Hepatic stellate cell (primary cell): ENCODE data around the gene SPP2.

ENCODE experiments used
- DNase-seq: peaks from one replicate; pipeline ENCODE4 v3.0.0; 2011; ENCODE audit warnings: low spot score

Gene SPP2

DNA sequence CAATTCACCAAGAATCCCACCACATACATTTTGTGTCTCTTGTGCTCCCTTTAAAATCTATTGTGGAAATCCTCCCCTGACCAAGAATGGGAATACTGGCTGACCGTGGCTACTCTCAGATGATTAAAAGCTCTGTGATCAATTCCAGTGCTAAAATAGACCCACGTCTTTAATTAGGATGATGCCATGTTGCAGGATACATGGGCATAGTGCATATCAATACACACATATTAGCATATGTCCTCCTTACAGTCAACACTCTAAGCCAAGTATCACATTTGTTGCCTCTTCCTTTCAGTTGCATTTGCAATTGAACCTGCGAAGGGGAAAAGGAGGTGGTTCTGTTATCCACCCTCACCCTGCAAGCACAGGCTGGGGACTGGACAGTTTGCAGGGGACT is 41.8 kb downstream of the SPP2 start:
- DNase-seq, result no peak

DNA sequence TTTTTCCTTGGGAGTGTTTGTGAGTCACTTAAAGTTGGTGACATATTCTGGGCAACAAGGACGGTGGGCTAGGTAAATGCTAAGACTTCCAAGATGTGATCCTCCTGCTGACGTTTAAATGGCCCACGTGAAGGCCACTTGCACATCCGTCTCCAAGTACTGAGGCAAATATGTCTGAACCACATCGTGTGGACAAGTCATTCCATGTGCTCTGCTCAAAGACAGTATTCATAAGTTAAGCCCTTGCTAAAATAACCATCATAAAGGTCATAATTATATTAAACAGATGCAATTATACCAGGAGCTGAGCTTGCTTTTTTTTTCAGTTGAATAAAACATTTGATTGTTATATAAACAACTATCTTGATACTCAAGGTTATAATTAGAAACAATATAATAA is 44.8 kb downstream of the SPP2 start:
- DNase-seq, result no peak

DNA sequence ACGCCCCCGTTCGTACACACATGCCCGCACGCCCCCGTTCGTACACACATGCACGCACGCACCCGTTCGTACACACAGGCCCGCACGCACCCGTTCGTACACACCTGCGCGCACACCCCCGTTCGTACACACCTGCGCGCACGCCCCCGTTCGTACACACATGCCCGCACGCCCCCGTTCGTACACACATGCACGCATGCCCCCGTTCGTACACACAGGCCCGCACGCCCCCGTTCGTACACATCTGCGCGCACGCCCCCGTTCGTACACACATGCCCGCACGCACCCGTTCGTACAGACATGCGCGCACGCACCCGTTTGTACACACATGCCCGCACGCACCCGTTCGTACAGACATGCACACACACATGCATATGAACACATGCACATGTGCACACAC is 45.7 kb downstream of the SPP2 start:
- no peak for DNase-seq

DNA sequence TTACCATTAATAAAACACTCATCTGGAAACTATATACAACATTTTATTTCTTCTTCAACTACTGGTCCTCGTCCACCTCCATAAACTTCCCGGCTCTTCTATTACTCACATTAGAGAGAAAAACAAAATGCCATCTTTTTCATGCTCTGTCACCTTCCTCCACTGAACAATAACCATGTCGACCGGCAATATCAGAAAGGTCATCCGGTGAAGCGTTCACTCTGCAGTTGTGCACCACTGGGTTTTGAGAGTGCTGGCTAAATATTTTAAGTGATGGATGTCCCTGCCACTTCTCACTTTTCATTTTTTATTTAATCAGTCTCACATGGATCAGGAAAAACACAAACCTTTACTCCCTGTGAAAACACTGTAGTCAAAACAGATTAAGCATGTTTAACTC is 48.2 kb downstream of the SPP2 start:
- no peak for DNase-seq

DNA sequence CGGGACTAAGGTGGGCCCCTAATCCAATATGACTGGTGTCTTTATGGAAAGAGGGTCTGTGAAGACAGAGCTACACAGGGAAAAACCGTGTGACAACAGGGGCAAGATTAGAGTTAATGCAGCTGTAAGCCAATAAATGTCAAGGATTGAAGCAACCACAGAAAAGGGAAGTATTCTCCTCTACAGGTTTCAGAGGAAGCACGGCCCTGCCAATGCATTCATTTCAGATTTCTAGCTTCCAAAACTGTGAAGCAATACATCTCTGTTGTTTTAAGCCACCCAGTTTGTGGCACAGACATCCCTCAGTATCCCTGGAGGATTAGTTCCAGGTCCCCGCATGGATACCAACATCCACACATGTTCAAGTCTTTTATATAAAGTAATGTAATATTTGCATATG is 48.8 kb downstream of the SPP2 start:
- DNase-seq, result no peak

DNA sequence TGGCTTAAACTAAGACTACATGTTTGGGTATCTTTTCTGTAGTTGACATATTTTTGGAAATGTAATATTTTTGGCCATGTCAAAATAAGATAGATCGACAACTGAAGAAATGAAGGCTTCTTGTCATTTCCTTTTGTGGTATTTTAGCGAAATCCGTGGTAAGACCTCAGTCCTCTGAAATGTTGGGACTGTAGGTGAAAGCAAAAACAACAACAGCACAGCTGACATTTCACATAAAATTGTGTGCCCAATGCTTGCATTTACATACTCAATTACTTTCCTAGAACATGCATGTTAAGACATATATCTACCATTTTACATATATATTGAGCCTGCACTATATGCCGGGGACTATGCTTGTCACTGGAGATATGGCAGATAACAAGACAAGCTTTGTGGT is 50.2 kb downstream of the SPP2 start:
- no peak for DNase-seq

DNA sequence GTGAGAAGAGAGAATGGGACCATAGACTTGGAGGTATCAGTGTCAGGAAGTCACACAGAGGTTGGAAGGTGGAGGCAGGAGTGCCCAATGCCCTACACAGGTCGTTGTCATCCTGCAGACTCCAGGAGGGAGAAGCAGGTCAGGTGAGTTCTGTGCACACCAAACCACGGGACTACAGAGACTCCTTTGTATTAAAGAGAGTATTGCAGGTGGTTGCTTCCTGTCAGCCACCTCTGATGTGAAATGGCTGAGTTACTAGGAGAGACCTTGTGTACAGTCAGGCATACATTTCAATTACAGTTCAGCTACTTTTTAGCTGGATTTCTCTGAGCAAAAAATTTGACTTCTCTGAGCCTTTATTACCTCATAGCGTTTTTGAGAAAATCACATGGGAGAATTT is 51.6 kb downstream of the SPP2 start:
- DNase-seq, result no peak

DNA sequence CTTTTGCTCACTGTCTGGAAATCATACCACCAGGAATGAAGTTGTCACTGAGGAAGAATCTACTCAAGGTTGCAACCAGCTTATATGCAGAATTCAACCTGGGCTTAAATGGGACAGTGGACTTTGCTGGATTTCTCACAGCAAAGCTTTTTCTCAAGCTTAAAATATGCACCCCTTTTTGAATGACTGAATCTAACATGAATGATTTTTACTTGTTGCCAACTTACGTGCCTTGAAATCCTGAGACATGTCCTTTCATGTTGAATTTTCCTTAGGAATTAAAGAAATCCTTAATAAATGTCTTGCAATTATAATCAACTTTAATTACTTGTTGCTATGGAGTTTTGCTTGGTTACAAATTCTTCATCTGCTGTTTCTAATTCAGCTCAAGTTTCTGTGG is 57.4 kb downstream of the SPP2 start:
- DNase-seq, result no peak

DNA sequence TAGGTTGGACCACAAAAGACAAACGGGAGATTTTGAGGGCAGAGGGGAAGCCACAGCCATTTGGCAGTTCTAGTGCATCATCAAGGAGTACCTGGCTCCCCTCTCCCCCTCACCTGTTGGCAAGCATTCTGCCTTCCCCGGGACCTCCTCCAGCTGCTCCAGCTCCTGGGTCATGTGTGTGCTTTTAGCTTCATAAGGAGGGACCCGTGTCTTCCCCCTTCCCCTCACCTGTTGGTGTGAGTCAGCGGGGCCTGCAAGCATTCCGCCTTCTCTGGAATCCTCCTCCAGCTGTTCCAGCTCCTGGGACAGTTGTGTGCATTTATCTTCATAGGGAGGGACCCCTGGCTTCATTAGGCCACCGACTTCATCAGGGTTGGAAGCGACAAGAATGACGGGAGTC is 58.8 kb downstream of the SPP2 start:
- no peak for DNase-seq

DNA sequence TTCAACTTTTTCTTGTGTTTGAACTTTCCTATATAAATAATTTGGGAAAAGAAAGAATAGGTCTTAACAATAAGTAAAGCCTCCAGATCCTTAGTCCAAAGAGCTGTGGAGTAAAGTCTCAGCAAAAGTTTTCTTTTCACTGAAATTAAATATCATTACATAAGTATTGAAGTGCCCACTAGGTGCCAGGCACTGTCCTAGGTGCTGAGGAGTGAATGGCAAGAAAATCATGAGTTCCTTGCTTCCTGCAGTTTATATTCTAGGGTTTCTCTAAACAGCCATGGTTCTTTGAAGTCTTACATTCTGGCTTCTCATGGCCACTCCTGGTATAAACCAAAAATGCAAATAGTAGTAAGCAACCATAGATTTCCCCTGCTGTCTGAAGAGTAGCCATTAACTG is 59.7 kb downstream of the SPP2 start:
- no peak for DNase-seq

DNA sequence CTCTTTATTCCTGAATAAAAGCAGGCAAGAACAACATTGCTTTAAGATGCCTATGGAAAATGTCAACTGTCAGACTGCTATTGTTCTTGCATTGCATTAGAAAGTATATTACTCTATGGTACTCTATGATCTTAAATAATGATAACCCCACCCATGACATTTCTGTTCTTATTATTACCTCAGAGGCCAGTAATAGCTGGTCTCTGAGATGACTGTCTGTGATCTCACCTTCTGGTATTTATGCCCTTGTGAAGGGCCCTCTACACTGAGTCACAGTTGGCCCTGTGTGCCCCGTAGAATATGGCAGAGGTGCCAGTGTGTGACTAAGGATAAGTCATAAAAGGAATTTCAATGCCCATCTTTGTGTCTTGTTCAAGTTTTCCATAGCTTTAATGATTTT is 61.0 kb downstream of the SPP2 start:
- no peak for DNase-seq

DNA sequence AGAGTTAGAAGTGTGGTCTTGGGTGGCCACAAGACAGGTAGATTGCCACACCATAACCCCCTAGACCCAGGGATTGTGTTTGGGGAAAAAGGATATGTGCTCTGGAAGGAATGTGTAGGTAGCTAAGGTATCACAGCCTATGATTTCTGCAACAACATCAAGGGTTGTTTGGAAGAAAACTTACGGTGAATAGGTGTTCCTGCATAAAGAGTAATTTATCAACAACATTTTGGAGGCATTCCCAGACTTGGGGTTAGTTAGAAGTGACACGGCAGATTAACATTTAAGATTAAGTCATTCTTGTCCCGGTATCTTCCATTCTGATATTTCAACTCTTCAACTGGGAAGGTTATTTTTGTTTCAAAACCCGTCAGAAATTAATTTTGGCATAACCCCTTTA is 65.5 kb downstream of the SPP2 start:
- no peak for DNase-seq

DNA sequence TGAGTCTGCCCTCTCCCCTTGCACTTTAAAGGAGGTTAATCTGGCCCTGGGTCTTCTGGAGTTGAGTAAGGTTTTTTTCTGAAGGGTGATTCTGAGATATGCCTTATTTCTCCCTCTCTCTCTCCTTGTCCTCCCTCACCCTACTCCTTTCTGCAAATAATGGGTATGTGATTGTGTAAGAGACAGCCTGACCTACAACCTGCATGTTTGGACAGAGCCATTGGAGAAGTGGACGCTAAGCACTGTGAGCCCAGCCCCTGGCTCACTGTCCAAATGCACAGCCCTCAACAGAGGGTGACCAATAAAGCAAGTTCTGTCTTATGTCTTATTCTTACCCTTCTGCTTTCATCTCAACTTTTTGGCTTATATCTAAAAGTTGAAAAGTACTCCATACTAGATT is 71.5 kb downstream of the SPP2 start:
- DNase-seq, result no peak

DNA sequence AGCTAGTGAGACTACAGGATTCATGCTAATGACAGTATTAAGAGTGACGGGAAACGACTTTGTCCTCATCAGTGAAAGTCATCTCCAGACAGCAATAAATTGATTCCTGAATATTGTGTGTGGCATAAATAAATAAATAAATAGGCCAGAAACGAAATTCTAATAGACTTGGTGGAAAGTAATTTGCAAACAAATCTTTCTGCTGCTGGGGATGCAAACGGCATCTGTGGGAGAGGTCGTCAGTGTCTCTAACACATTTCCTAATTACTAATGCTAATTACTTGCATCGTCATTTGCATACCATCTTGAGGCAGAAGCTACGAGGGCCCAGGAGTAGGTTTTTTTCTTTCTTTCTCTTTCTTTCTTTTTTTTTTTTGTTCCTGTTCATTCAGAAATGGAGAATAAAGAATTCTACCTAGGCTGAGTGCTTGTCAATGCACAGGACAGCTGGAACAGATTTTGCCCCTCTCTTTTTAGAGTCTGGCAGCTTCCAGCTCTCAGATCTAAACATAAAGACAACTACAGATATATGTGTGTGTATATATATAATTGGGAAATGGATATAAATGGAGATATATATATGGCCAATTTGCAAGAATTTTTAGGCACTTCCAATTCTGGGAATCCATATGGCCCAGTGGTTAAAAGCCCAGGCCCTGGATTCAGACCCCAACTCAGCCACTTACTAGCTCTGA is 75.1 kb downstream of the SPP2 start:
- no peak for DNase-seq

DNA sequence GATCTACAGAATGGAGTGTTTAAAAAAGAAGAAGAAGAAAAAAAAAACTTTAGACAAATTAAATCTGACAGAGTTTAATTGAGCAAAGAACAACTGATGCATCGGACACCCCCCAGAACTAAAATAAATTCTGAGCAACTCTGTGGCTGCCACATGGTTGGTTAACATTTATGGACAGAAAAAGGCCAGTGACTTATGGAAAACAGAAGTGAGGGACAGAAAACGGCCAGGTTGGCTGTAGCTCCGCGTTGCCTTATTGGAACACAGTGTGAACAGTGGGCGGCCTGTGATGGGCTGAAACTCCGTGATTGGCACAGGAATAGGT is 75.6 kb downstream of the SPP2 start:
- DNase-seq, result no peak
